ENCODE data around the gene IL17REL.

Gene IL17REL

DNA sequence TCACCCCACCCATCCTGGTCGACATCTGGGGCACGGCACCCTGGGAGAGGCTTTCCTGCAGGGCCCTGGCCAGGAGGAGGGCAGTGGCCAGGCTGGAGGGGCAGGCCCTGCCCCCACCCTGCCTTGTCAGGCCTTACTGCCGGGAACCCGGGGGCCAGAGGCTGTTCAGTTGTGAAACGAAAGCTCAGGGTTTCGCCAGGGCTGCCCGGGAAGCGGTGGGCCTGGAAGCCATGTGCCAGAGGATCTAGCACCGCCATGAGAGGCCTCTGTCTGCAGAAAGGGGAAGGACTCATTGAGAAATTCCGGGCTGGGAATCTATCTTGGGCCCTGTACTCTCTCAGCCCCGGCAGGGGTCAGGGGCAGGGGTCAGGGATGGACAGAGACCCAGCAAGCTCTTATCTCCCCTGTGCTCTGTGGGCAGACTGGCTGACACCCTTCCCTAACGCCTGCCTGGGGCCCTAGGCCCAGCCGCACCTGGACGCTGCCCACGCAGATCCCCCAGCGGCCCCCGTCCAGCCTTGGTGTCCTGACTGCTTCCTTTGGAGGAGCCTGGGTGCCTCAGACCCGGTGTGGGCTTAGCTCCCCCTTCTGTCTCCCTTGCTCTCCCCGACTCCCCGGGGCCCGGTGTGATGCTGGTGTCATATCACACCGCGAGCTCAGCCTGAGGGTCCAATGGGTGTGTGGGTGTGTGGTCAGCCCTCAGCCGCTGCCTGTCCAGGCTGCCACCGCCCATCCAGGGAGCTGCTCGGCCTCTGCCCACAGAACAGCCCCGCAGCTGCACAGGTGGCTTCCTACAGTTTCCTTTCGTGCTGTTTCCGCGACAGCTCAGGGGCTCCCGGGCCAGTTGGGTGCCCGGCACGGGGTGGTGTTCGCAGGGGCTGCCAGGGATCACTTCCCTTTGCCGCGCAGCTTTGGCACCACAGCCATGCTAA, 45.5 kb downstream of the IL17REL start:
- no peak for DNase-seq (ENCODE audit: low read depth)

DNA sequence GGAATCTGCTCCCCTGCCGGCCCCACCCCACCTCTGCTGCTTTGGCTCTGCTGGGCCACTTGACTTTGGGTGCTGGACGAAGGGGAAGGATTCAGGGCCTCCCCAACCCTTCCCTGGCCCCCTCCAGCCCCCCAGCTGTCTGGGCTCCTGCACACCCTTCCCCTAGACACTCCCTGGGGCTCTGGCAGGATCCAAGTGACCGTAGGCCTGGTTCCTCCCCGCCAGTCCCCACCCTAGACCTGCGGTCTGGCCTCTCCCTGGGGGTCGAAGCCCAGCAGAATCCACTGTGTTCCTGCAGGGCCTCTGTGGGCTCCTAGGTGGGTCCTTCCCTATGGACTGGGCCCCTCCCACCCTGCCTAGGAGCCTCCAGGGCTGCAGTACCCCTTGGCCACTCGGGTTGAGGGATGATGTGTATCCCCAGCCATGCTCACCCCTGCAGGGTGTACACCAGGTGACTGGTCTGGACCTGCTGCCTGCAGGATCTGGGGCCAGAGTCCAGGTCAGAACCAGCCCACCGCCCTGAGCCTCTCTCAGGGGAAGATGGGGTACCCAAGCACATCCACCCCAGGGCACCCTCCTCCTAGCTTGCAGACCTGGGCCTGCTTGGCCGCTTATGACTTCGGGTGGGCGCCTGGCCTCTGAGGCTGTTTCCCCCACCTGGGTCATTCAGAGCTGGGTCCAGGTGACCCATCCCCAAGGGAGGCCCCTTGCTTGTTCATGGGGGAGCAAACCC, 46.4 kb downstream of the IL17REL start:
- no peak for DNase-seq (ENCODE audit: low read depth)

DNA sequence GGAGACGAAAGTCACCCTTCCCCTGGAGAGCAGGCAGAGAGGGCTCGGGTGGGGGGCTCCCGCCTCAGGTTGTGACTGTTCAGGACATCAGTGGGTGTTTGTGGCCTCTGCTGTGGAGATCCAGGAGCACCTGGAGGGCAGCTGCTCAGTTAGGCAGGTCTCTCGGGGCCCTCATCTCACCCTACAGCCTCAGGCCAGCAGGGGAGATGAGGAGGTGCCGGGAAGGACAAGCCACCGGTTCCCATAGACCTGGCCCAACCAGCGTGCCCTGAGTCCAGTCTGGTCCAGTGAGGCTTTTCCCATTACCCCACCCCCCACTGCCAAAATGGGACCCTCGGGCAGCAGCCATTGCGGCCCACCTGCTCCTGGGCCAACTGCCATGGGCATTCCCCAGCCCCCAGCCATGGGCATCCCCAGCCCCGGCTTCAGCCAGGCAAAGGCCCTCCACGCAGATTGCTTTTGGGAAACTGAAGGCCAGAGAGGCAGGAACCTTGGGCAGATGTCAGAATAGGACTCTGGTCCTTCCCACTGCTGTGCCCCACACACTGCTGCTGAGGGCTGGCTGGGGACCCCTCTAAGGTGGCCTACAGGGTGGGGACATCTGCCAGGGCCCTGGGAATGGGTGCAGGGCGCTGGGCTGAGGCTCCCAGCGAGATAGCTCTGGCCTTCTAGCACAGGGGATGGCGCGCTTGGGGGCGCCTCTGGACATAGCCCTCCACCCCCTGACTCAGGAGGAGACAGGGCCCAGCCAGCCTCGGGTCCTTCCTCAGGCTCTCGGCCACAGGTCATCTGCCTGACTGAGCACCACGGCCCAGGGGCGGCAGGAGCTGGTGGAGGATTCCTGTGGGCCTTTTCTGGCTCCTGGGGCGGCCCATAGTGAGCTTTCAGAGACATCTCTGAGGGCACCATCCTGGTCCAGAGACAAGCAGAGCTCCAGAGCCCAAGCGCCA, 47.2 kb downstream of the IL17REL start:
- no peak for DNase-seq (ENCODE audit: low read depth)

DNA sequence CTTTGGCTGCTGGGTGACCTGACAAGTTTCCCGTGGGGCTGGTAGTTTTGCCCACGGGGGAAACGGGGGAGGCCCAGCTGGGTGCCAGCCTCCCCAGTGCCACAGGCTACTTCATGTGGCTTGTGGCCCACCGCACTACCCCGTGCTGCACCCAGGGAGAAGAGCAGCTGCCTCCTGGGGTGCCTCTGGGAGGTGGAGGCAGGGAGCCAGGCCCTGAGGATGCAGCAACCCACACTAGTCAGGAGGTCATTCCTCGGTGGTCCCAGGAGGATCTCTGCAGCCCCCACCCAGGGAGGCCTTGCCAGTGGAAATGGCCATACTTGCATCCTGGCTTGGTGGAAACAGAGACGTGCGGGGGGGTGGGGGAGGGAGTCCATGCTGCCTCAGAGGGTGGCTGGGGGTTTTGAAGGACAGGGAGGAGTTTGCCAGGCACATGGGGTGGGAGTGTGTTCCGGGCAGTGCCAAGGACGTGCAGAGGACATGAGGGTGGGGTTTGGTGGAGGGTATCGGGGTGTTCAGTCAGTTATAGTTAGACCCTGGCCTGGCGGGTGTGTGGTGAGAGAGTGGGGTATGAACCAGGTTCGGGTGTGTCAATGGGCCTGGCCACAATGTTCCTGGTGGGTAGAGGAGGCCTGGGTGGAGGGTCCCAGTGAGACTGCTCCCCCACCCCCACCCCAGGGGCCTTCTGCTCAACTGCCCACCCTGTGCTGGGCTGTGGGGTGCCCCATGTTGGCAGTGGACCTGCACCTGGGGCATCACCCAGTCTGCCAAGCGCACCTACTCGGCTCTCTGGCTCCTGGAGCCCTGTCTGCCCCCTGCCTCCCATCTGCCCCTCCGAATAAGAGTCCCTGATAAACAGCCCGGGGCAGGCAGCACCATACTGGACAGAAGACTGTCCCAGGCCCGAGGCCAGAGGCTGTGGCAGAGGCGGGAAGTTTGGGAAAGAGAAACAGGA, 48.2 kb downstream of the IL17REL start:
- DNase-seq (ENCODE audit: low read depth) = no peak

DNA sequence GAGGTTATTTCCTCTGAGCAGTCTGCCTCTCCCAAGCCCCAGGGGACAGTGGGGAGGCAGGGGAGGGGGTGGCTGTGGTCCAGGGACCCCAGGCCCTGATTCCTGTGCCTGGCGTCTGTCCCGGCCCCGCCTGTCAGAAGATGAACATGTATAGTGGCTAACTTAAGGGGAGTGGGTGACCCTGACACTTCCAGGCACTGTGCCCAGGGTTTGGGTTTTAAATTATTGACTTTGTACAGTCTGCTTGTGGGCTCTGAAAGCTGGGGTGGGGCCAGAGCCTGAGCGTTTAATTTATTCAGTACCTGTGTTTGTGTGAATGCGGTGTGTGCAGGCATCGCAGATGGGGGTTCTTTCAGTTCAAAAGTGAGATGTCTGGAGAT, 48.9 kb downstream of the IL17REL start:
- no peak for DNase-seq (ENCODE audit: low read depth)

DNA sequence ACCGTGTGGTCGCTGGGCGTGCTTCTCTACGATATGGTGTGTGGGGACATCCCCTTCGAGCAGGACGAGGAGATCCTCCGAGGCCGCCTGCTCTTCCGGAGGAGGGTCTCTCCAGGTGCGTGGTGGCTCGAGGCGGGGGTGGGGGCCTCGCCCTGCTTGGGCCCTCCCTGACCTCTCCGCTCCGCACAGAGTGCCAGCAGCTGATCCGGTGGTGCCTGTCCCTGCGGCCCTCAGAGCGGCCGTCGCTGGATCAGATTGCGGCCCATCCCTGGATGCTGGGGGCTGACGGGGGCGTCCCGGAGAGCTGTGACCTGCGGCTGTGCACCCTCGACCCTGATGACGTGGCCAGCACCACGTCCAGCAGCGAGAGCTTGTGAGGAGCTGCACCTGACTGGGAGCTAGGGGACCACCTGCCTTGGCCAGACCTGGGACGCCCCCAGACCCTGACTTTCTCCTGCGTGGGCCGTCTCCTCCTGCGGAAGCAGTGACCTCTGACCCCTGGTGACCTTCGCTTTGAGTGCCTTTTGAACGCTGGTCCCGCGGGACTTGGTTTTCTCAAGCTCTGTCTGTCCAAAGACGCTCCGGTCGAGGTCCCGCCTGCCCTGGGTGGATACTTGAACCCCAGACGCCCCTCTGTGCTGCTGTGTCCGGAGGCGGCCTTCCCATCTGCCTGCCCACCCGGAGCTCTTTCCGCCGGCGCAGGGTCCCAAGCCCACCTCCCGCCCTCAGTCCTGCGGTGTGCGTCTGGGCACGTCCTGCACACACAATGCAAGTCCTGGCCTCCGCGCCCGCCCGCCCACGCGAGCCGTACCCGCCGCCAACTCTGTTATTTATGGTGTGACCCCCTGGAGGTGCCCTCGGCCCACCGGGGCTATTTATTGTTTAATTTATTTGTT, 49.6 kb downstream of the IL17REL start:
- DNase-seq (ENCODE audit: low read depth) = no peak

DNA sequence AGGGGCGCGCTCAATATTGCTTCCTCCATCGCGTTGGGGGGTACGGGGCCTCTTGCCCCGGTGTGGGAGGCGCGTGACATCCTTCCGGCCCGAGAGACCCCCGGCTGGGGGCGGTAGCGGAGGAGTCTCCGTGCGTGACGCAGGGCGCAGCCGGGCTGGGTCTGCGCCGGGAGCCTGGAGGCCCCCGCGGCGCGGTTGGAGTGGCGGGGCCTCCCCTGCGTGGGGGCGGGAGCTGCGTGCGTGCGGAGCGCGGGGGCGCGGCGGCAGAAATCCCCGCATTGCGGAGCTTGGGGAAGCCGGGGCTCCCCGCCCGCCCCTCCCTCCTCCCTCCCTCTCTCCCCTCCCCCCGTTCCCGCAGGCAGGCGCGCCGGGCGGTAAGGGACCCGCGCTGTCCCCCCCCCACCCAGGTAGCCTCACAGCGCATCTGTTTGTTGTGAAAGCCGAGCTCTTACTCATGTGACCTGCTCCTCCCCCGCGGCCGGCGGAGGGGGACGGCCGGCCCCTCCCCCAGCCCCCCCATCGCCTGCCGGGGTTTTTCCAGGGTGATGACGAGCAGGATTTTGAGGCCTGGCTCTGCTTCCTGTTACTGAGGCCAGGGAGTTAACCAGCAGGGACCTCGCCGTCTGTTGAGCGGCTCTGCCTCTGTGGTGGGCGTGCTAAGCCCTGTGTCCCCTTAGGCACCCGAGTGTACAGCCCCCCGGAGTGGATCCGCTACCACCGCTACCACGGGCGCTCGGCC, 50.4 kb downstream of the IL17REL start:
- DNase-seq (ENCODE audit: low read depth) = peak; percentile 70

DNA sequence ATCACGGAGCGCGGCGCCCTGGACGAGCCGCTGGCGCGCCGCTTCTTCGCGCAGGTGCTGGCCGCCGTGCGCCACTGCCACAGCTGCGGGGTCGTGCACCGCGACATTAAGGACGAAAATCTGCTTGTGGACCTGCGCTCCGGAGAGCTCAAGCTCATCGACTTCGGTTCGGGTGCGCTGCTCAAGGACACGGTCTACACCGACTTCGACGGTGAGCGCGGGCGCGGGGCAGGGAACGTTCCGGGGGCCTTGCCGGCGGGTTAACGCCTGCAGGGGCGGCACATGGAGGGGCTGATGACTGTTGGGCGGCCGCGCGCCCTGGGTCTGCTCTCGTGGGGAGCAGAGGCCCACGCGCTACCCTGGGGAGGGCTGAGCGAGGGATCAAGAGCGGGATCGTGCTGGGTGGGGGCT, 51.0 kb downstream of the IL17REL start:
- DNase-seq (ENCODE audit: low read depth) = no peak

DNA sequence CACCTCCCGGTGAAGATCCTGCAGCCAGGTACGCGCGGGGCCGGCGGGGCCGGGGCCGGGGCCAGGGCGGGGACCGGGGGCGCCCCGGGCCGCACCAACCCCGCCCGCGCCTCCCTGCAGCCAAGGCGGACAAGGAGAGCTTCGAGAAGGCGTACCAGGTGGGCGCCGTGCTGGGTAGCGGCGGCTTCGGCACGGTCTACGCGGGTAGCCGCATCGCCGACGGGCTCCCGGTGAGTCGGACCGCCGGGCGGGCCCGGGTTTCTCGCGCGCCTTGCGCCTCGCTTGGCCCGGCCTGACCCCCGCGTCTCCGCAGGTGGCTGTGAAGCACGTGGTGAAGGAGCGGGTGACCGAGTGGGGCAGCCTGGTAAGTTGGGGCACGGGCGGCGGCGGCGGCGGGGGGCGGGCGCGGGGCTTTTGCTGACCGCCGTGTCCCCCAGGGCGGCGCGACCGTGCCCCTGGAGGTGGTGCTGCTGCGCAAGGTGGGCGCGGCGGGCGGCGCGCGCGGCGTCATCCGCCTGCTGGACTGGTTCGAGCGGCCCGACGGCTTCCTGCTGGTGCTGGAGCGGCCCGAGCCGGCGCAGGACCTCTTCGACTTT, 51.5 kb downstream of the IL17REL start:
- no peak for DNase-seq (ENCODE audit: low read depth)

DNA sequence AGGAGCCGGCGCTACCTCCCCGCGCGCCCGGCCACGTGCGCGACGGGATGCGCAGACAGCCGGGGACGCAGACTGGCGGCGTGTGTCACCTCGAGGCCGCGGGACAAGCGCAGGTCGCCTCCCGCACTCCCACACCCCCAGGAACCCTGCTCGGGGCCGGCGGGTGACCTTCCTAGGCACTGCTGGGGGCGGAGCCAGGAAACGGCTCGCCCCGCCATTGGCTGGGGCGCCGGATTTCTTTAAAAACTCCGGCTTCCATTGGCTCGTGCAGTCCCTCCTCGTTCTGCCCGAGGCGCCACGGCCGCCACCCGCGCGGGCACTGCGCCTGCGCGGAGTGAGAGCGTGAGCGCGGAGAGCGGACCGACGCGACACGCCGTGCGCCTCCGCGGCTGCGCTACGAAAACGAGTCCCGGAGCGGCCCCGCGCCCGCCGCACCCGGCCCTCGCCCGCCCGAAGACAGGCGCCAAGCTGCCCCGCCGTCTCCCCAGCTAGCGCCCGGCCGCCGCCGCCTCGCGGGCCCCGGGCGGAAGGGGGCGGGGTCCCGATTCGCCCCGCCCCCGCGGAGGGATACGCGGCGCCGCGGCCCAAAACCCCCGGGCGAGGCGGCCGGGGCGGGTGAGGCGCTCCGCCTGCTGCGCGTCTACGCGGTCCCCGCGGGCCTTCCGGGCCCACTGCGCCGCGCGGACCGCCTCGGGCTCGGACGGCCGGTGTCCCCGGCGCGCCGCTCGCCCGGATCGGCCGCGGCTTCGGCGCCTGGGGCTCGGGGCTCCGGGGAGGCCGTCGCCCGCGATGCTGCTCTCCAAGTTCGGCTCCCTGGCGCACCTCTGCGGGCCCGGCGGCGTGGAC, 52.2 kb downstream of the IL17REL start, which contains the start of gene PIM3:
TSS of gene PIM3 (plus strand) at position 614 of the 846 bp plus-strand sequence. CDS start at position 790, 176 bp downstream.
- peak; percentile 82 for DNase-seq (ENCODE audit: low read depth)

DNA sequence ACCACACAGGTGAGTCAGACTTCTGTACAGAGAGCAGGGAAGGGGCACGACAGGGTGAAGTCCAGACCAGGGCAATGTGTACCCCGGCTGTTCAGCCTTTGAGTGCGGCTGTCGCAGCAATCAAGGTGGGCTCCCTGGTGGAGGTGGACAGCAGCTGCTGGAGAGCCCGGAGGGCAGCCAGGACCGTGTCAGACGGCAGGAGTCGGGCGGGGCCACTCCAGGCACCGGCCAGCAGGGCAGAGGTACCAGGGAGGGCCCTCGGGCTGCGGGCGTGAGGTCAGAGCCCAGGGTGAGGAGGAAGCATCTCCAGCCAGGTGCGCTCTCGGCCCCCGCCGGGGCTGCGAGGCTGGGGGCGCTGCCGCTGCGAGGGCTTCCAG, 52.8 kb downstream of the IL17REL start:
- DNase-seq (ENCODE audit: low read depth) = no peak

DNA sequence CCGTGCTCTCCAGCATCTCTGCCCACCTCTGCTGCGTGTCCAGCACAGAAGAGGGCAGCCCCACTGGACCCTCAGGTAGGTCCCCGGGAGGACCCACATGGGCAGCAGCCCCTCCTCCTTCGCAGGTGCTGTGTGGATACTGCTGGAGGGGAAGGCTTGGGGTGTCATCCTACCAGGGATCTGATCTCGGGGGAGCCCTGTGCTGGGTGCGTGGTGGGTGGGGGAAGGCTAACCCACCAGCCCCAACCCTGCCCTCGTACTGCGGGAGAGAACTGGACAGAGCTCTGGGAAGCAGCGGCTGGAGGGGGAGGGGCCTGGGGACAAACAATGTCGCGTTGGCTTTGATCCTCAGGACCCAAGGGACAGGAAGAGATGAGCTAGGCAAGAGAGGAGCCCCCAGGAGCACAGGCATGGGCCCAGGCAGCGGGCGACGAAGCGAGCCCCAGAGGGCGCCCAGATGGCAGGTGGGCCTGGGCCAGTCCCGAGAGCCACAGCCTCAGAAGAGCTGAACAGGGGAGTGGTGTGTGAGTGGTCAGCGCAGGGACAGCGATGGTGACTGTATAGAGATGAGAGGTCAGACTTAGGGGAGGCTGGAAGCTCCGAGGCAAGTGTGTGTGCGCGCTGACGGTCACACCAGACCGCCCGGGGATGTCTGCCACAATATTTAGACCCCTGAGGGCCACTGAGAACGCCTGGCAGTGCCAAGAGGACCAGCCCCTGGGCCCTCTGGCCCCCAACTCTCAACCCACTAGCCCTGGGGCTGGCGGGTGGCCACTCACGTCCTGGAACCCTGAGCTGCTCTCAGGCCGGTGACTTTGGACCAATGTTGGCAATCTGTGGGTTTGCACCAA, 53.4 kb downstream of the IL17REL start:
- DNase-seq (ENCODE audit: low read depth) = no peak

DNA sequence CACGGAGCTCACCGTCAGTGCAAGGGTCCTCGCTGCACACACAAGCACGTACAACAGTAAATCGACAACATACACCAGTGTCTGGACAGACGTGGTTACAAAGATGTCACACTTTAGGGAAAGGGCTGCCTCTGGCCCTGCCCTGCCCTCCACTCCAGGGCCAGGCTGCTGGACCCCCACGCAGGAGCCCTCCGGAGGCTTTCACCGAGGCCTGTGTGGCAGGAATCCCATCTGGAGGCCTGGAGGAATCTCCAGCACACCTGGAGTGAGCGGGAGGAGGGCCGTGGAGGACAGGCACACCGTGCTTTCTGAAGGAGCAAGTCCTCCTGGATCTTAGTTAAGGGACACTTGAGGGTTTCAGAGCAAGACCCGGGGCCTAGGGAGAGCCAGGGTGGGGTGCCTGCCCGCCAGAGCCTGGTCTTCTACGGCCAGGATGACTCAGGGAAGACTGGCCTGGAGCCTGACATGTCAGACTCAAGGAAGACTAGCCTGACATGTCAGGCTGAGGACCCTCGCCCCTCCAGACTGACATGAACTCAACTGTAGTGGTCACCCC, 54.1 kb downstream of the IL17REL start:
- DNase-seq (ENCODE audit: low read depth) = no peak

DNA sequence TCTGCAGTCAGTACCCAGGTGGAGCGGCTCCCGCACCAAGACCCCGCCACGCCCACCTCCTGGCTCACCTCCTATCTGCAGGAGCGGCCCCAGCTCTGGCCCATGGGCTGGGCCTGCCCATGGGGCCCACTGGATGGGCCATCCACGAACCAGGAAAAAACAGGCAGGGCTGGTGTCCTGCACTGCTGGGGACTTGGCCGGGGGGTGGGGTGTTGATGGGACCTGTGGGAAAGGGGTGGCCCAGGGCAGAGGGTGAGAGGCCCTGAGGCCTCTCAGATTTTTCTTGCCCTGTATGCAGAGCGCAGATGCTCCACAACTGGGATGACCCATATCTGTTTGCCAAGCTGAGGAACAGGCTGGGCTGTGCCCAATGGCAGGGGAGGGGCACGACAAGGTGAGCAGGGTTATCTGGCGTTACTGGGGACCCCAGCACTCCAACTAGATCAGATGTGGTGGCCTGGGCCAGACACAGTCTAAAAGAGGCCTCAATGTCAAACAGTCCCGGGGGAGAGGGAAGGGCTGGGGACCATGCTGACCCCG, 54.7 kb downstream of the IL17REL start:
- no peak for DNase-seq (ENCODE audit: low read depth)

DNA sequence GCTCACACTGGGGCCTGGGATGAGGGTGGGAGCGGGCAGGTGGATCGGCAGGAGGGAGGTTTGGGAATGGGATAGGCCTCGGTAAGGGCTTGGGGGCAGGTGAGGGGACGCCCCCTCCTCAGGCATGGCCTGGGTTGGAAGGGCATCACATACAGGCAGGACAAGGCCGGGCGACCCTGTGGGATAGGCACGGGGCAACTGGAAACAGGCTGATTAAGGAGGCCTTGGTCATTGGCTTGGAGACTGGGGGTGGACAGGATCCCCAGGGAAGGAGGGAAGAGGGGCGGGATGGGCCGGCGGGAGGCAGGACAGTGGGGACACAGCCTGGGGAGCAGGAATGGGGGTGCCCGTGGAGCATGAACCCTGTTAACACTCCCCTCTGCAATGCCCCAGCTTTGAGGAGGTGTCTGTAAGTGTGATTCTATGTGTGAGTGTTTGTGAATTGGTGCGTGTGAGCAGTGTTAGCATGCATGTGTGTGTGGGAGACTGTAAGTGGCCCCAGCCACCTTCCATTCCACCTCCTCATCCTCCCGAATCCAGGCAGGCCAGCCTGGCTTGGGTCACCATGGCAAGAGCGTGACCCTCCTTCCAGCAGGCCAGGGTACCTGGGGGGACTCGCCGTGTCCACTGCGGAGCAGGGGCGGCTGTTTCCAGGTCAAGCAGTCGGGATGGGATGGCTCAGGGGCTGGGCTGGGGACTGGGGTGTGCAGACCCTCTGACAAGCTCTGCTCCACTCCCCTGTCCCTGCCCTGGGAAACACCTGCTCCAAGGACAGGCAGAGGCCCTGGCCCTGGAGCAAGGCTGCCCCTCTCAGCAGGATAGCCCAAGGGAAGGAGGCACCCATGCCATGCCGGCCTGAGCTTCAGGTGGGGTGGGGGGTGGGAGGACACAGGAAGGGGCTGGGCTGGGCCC, 55.4 kb downstream of the IL17REL start:
- no peak for DNase-seq (ENCODE audit: low read depth)

Measured in HS-5 (cell line).